Stimulated activated CD4-positive, alpha-beta T cell treated with anti-CD3 and anti-CD28 coated beads, TNF-alpha, amount 100 ng/mL, for 1 hour (primary cell): ENCODE data around the gene HMGA1.
"Not testable (repeated sequence)": the region's sequence is repeated elsewhere in the genome, so short reads cannot be mapped to it uniquely, and the experiment has no call there.

Source experiments
- DNase-seq, 3 donors: peaks; one replicate each; pipeline ENCODE4 v3.0.0-alpha.2; 2020; ENCODE audit warnings: low read depth in 3 of 3, low spot score in 1 of 3

Gene HMGA1

DNA sequence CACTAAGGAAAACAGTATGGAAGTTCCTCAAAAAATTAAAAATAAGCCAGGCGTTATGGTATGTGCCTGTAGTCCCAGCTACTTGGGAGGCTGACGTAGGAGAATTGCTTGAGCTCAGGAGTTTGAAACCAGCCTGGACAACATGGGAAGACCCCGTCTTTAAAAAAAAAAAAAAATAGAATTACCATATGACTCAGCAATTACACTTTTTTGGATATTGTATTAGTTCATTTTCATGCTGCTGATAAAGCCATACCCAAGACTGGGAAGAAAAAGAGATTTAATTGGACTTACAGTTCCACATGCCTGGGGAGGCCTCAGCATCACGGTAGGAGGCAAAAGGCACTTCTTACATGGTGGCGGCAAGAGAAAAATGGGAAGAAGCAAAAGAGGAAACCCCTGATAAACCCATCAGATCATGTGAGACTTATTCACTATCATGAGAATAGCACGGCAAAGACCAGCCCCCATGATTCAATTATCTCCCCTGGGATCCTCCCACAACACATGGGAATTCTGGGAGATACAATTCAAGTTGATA, 22.9 kb downstream of the HMGA1 start:
- no peak for DNase-seq

- no peak for DNase-seq
These were observed 24.0 kb downstream of the HMGA1 start for GRCh38 chr6:34260576-34261267.

DNA sequence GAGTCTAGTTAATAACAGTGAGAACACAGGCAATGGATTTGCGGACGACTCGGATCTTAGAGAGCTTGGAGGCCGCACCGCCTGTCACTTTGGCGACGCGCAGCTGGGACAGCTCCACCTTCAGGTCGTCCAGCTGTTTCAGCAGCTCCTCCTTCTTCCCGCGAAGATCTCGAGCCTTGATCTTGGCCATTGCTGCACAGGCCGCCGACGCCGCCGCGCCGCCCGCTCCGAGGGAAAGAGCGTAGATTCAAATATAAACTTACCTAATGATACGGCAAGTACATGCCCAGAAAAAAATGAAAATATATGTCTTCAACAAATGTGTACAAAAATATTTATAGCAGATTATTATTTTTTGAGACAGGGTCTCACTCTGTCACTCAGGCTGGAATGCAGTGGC, 26.8 kb downstream of the HMGA1 start:
- not testable (repeated sequence) for DNase-seq

DNA sequence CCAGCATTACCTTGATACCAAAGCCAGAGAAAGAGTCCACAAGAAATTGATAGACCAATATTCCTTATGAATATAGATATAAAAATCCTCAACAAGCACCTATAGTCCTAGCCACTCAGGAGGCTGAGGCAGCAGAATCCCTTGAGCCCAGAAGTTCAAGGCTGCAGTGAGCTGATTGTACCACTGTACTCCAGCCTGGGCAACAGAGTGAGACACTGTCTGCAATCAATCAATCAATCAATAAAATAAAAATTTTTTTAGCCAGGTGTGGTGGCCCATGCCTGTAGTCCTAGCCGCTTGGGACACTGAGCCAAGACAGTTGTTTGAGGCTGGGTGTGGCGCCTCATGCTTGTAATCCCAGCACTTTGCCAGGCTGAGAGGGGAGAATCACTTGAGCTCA, 31.1 kb downstream of the HMGA1 start:
- DNase-seq: no peak

- DNase-seq: not testable (repeated sequence)
These were observed 32.5 kb downstream of the HMGA1 start for GRCh38 chr6:34269132-34269531.

- DNase-seq: not testable (repeated sequence)
These were observed 33.1 kb downstream of the HMGA1 start for GRCh38 chr6:34269658-34270341.

GRCh38 chr6:34272013-34272926, 35.6 kb downstream of the HMGA1 start:
- no peak for DNase-seq

DNA sequence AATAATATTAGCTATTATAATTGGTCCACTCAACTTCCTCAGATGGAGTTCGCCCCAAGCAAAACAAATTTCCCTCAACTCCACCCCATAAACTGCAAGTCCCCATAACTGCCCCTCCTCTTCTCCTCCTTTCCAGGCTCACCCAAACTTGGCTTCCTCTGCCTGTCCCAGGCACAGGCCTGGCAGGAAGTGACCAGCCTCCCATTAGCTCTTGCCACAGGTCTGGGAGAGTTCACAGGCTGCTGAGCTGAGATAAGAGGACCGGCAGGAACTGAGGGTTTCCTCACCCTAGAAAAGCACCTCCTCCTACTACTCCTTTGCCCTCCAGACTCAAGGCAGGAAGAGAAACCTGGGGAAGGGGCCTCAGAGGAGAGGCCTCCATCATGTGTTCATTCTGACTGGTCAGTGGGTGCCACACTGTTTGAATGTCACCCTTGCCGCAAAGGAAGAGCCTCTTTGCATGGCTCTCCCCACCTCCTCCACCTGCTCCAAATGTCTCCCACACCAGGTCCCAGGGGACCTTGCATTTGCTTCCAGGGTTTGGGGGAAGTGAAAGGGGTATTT, 36.7 kb downstream of the HMGA1 start:
- DNase-seq: no peak

DNA sequence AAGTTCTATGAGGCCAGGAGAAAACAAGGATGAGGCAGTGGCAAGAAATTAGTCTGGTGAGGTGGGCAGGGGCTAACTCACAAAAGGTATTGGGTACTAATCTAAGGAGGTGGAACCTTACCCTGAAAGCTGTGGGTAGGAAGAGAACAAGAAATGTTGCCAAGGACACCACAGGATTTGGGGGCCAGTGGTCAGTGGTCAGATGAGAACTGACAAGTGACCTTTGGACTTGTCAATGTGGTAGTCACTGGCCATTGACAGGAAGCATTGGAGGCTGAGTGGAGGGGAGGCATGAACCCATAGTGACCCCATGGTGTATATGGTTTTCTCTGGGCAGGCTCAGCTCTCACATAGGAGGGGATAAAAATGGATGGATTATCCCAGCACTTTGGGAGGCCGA, 37.5 kb downstream of the HMGA1 start:
- no peak for DNase-seq

DNA sequence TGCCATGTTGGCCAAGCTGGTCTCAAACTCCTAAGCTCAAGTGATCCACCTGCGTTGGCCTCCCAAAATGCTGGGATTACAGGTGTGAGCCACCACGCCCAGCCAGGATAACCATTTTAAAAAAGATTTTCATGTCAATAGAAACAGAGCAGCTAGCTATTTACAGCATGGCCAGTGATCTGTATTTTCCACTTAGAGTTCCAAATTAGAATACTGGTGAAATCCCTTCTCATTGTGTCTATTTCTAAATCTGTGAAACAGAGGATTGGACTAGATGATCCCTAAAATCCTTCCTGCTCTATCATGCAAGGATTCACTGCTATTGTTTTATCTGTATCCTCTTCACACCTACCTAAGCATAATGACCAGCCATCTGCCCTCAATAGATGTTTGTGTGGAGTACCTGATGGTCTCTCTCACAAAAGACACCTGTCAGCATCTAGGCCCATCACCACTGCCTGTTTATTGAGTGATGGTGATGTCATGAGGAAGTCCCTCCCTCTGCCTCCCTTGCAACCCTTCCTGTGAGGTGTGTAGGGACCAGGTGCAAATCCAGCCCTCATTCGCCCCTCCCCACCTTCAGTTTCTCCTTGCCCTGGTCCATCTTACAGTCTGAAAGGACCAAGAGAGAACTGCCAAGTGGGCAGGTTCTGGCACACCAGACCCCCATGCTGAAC, 38.6 kb downstream of the HMGA1 start:
- no peak for DNase-seq

GRCh38 chr6:34276191-34276590, 39.5 kb downstream of the HMGA1 start:
- no peak for DNase-seq

DNA sequence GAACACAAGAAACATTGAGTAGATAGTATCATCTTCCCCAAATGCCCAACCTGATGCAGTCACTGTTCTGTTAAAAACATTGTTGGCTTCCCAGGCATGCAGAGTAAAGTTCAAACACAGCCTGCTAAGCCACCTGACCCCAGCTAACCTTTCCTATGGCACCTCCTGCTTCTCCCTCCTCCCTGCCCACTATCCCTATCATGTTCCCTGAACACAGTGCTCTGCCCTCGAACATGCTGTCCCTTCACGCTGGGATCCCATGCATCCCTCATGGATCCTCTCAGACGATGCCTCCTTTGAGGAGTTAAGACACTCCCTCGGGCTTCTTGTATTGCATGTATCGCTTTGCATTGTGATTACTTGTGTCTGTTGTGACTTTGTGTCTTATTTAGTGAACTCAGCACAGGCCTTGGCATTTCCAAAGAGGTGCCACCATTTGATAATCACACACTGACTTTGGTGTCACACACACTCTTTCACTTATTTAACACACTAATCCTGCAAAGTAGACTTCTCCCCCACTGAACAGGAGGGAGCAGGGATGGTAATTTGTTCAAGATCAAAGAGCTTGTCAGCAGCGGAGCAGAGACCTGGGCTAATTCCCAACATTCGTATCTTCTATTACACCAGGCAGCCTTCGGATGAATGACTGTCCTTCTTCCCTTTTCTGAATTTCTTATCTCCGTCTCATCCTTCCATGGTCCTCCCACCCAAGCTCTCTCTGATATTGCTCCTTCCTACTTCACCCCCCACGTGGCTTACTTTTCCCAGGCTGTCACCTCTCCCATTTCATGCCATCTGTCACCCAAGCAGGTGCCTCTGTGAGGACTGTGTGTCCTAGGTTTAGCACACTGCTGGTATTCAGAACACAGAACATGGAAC, 40.4 kb downstream of the HMGA1 start:
- DNase-seq: no peak

- no peak for DNase-seq
These were observed 41.1 kb downstream of the HMGA1 start for GRCh38 chr6:34277763-34278112.

DNA sequence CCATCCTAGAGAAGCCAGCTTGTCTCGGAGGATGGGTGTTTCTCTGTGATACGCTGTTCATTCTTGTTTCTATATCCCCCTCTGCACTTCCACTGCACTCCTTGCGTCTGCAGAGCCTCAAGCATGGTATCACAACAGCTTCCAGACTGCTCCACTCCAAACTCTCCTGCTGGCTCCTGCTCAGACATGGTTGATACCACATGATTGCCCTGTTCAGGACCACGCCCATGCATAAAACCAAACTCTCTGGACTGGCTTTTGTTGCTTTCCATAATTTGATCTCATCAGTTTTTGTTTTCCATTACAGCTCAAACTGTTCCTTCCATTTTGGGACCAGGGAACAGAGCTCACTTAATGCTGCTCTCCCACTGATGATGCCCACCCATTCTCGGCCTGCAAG, 42.2 kb downstream of the HMGA1 start:
- DNase-seq: no peak

- no peak for DNase-seq
These were observed 43.5 kb downstream of the HMGA1 start for GRCh38 chr6:34280216-34280615.

DNA sequence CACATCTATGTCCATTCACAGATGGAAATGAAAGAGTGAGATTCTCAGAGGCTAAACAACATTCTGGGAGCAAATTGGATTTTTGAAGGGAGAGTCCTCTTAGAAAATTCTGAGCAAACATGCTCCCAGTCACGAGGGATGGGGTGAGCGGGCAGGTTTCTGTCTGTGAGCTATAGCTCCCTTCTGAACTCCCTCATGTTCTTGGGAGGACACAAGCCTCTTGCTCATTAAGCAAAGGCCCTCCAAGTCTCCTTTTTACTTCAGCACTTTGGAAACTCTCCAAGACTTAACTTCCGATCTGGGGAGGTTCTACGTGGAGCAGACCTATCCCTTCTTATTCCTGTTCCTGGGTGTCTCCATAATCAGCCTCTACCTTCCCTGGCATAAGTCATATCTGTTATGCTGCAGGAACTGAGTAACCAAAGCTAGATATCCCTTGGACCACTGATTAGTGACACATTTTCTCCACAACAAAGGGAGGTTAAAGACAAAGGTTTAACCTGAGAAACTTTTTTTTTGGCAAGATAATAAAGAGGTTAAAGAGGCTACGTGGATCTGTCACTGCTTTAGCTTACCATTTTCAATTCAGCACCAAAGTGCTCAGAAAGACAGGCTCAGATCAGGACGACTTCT, 45.1 kb downstream of the HMGA1 start:
- no peak for DNase-seq

- no peak for DNase-seq
These were observed 48.1 kb downstream of the HMGA1 start for GRCh38 chr6:34284563-34285447.

- DNase-seq: no peak
These were observed 48.9 kb downstream of the HMGA1 start for GRCh38 chr6:34285448-34286164.
